K562 (cell line): Measurements from ENCODE around the gene GNG14. TPM values are rescaled to one million over a fixed set of nuclear protein-coding genes. Genes with fewer than 3 reads are reported as not detected.

Experiments used
- BHLHE40 ChIP-seq: IDR thresholded peaks from 2 replicates; pipeline ENCODE4 v1.6.1; 2011; ENCODE audit warnings: low read length, improper control_type of control experiment
- DMBX1 ChIP-seq: fragments of 250-450 bp; sonication (Bioruptor Pico); IDR thresholded peaks from 2 replicates; pipeline ENCODE4 v1.8.0; 2022; ENCODE audit warnings: inconsistent platforms, mild to moderate bottlenecking, moderate library complexity, borderline replicate concordance
- ELF1 ChIP-seq: fragments of 200-800 bp; sonication (Bioruptor generic); IDR thresholded peaks from 2 replicates; pipeline ENCODE4 v1.6.1; 2016; ENCODE audit warnings: missing genetic modification characterization, missing compliant biosample characterization
- FOXJ2 ChIP-seq: fragments of 200-800 bp; sonication (Bioruptor generic); IDR thresholded peaks from 2 replicates; pipeline ENCODE4 v1.6.1; 2016; ENCODE audit warnings: missing genetic modification characterization, missing compliant biosample characterization
- GTF2F1 ChIP-seq: IDR thresholded peaks from 2 replicates; pipeline ENCODE4 v1.6.1; 2011; ENCODE audit warnings: low read depth, low read length, improper control_type of control experiment
- KLF6 ChIP-seq: fragments of 250-450 bp; sonication (Bioruptor Pico); IDR thresholded peaks from 2 replicates; pipeline ENCODE4 v1.4.0; 2020; ENCODE audit warnings: mild to moderate bottlenecking, moderate library complexity, borderline replicate concordance
- L3MBTL2 ChIP-seq: fragments of 450-650 bp; IDR thresholded peaks from 2 replicates; pipeline ENCODE4 v1.6.1; 2016; ENCODE audit warnings: mild to moderate bottlenecking, moderate library complexity
- MECOM ChIP-seq: fragments of 250-450 bp; sonication (Bioruptor Pico); IDR thresholded peaks from 2 replicates; pipeline ENCODE4 v1.8.0; 2022; ENCODE audit warnings: inconsistent platforms
- NR2F6 ChIP-seq: fragments of 450-650 bp; formaldehyde crosslinking; IDR thresholded peaks from 2 replicates; pipeline ENCODE4 v1.4.0; 2020; ENCODE audit warnings: mild to moderate bottlenecking
- PHF8 ChIP-seq: fragments of 200-600 bp; sonication (generic); IDR thresholded peaks from 2 replicates; pipeline ENCODE4 v1.6.1; 2012; ENCODE audit warnings: mixed run types, mild to moderate bottlenecking, inconsistent platforms, low read length, moderate library complexity, borderline replicate concordance
- PML ChIP-seq: IDR thresholded peaks from 2 replicates; pipeline ENCODE4 v1.6.1; 2012; ENCODE audit warnings: low read length, inconsistent platforms
- PRMT5 ChIP-seq: sonication (generic); formaldehyde crosslinking; IDR thresholded peaks from 2 replicates; pipeline ENCODE4 v1.5.0; 2020; ENCODE audit warnings: missing genetic modification reagents
- PRPF4 ChIP-seq: fragments of 200-400 bp; formaldehyde crosslinking; IDR thresholded peaks from one replicate; pipeline ENCODE4 v1.6.1; 2017; ENCODE audit warnings: low read length, low read depth, mild to moderate bottlenecking; ENCODE audit not compliant: insufficient read depth, poor library complexity, severe bottlenecking
- PURB ChIP-seq: sonication (generic); formaldehyde crosslinking; IDR thresholded peaks from 2 replicates; pipeline ENCODE4 v1.9.0; 2021; ENCODE audit warnings: low read depth, mild to moderate bottlenecking, missing genetic modification reagents
- RCOR1 ChIP-seq, 2 experiments: IDR thresholded peaks; 2 replicates each; pipeline ENCODE4 v1.6.1; 2012; ENCODE audit warnings: low read depth in 2 of 2, low read length in 2 of 2, borderline replicate concordance in 1 of 2, improper control_type of control experiment in 1 of 2
- XRCC4 ChIP-seq: IDR thresholded peaks from one replicate; pipeline ENCODE4 v1.6.1; 2011; ENCODE audit not compliant: insufficient read depth, insufficient read length; ENCODE audit errors: extremely low read depth
- ZNF197 ChIP-seq: fragments of 200-800 bp; sonication (Bioruptor generic); IDR thresholded peaks from 2 replicates; pipeline ENCODE4 v1.6.1; 2016; ENCODE audit warnings: low read depth, missing genetic modification characterization, missing compliant biosample characterization
- polyA plus RNA-seq, 8 experiments: library from polyadenylated mRNA; depleted of rRNA in 4 of 8; stranded (reverse) in 5 of 8; unstranded in 3 of 8; fragments of >200 nt; fragmentation: Nextera tagmentation in 2 of 8; fragmentation: Illumina TruSeq in 1 of 8; extraction: Ambion mirVana in 2 of 8; extraction: Trizol in 1 of 8; gene quantifications; 2 replicates each; pipeline versions ENCODE4 v1.2.1 to v1.2.3, GENCODE V29; 2011 to 2014; ENCODE audit warnings: inconsistent platforms in 1 of 8, missing spikeins in 1 of 8
- total RNA-seq, 7 experiments: library from RNA; depleted of rRNA in 6 of 7; stranded (reverse); fragments of >200 nt in 6 of 7; fragmentation: Illumina TruSeq in 2 of 7; extraction: Trizol in 2 of 7; gene quantifications; 2 replicates each; pipeline versions ENCODE4 v1.2.1 to v1.2.3, GENCODE V29; 2011 to 2021; ENCODE audit warnings: low replicate concordance in 1 of 7
- TF ChIP-seq, protein P1 (sequence below): fragments of 450-650 bp; IDR thresholded peaks from 2 replicates; pipeline ENCODE4 v1.6.1; 2016; ENCODE audit warnings: low read depth, mild to moderate bottlenecking, moderate library complexity
- TF ChIP-seq, protein P2 (sequence below): fragments of 250-450 bp; sonication (Bioruptor Pico); IDR thresholded peaks from 2 replicates; pipeline ENCODE4 v1.4.0; 2020
- TF ChIP-seq, protein P3 (sequence below), 2 experiments: fragments of 250-450 bp in 1 of 2; fragments of 450-650 bp in 1 of 2; sonication (Bioruptor Pico) in 1 of 2; IDR thresholded peaks; 2 replicates each; pipeline versions ENCODE4 v1.6.1 to v1.8.0; 2016 to 2021; ENCODE audit warnings: mild to moderate bottlenecking in 2 of 2, moderate library complexity in 2 of 2, missing compliant biosample characterization in 1 of 2, missing genetic modification characterization in 1 of 2

The GNG14 gene
- total and polyA plus RNA-seq, 9 of the 15 experiments (the other 6 are each of a cell fraction or from before 2014, with no cell fraction given), result not detected

DNA sequence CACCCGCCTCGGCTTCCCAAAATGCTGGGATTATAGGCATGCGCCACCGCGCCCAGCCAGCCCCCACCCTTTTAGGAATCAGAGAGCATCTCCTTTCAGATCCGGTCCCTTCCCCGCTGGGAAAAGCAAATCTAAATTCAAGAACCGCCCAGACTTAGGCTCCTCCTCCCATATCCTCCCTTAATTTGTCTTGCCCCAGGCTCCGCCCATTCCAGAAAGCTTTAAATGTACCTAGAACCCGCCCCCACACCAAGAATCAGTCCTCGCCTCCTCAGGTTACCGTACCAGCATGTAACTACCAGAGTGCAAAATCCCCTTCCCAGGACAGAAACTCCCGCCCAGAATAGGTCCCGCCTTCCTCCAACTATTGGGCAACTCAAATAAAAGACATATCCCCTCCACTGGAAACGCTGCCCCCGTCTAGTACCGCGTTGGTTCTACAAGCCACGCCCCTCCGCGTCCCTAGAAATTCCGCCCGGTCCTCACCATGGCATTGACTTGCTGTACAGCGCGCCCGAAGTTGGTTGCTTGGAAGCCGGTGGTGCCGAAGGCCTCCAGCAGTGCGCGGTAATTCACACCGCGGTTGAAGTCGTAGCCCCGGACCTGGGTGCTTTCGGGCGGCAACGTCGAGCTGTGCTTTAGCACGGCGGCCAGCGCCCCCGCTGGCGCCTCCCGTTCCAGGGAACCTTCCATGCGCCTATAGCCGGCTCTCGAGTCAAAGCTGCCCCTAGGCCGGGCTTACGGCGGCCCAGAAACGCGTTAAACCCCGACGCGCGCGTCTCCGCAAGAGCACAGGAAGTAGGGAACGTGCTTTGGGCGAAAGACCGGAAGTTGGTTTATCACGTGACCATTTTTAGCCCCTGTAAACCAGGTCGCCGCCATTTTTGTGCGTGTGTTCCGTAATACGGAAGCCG lies 6.5 kb upstream of the GNG14 start, which contains the start of gene DHPS (continued):
- TF ChIP-seq, protein P1, sequence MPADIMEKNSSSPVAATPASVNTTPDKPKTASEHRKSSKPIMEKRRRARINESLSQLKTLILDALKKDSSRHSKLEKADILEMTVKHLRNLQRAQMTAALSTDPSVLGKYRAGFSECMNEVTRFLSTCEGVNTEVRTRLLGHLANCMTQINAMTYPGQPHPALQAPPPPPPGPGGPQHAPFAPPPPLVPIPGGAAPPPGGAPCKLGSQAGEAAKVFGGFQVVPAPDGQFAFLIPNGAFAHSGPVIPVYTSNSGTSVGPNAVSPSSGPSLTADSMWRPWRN, result no peak
- TF ChIP-seq PRMT5 (CRISPR knock-in tag) (0 out of 2 replicates have a peak, but pooled peaks have one; percentile 12), RCOR1 (IDR thresholded peaks at IDR 0.05; ENCODE audit: borderline replicate concordance in 1 of 2, low read depth in 2 of 2, low read length in 2 of 2) (0 out of 4 replicates have a peak, but pooled peaks of 1 of the 2 experiments have one; percentile 30), PHF8 (peak; percentile 98), PRPF4 (no peak), FOXJ2 (tag) (no peak; the same call in 1 of the 2 replicates), PML (peak; percentile 55), NR2F6 (0 out of 2 replicates have a peak, but pooled peaks have one; percentile 35), KLF6 (CRISPR knock-in tag) (0 out of 2 replicates have a peak, but pooled peaks have one; percentile 29), ZNF197 (CRISPR knock-in tag) (0 out of 2 replicates have a peak, but pooled peaks have one; percentile 68), ELF1 (tag) (peak; percentile 93), DMBX1 (CRISPR knock-in tag) (peak; percentile 27; the same call in 1 of the 2 replicates), BHLHE40 (peak; percentile 85; the same call in 1 of the 2 replicates), XRCC4 (no peak), MECOM (CRISPR knock-in tag) (no peak), L3MBTL2 (peak; percentile 95), GTF2F1 (peak; percentile 44; the same call in 1 of the 2 replicates), PURB (CRISPR knock-in tag) (no peak)
- TF ChIP-seq, protein P2, sequence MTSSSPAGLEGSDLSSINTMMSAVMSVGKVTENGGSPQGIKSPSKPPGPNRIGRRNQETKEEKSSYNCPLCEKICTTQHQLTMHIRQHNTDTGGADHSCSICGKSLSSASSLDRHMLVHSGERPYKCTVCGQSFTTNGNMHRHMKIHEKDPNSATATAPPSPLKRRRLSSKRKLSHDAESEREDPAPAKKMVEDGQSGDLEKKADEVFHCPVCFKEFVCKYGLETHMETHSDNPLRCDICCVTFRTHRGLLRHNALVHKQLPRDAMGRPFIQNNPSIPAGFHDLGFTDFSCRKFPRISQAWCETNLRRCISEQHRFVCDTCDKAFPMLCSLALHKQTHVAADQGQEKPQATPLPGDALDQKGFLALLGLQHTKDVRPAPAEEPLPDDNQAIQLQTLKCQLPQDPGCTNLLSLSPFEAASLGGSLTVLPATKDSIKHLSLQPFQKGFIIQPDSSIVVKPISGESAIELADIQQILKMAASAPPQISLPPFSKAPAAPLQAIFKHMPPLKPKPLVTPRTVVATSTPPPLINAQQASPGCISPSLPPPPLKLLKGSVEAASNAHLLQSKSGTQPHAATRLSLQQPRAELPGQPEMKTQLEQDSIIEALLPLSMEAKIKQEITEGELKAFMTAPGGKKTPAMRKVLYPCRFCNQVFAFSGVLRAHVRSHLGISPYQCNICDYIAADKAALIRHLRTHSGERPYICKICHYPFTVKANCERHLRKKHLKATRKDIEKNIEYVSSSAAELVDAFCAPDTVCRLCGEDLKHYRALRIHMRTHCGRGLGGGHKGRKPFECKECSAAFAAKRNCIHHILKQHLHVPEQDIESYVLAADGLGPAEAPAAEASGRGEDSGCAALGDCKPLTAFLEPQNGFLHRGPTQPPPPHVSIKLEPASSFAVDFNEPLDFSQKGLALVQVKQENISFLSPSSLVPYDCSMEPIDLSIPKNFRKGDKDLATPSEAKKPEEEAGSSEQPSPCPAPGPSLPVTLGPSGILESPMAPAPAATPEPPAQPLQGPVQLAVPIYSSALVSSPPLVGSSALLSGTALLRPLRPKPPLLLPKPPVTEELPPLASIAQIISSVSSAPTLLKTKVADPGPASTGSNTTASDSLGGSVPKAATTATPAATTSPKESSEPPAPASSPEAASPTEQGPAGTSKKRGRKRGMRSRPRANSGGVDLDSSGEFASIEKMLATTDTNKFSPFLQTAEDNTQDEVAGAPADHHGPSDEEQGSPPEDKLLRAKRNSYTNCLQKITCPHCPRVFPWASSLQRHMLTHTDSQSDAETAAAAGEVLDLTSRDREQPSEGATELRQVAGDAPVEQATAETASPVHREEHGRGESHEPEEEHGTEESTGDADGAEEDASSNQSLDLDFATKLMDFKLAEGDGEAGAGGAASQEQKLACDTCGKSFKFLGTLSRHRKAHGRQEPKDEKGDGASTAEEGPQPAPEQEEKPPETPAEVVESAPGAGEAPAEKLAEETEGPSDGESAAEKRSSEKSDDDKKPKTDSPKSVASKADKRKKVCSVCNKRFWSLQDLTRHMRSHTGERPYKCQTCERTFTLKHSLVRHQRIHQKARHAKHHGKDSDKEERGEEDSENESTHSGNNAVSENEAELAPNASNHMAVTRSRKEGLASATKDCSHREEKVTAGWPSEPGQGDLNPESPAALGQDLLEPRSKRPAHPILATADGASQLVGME, result peak; percentile 49; the same call in 1 of the 2 replicates
- TF ChIP-seq, protein P3, sequence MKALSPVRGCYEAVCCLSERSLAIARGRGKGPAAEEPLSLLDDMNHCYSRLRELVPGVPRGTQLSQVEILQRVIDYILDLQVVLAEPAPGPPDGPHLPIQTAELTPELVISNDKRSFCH (CRISPR knock-in tag; IDR thresholded peaks at IDR 0.05), result no peak
- TF ChIP-seq, protein P3 (tag; IDR thresholded peaks at IDR 0.05), result 0 out of 2 replicates have a peak, but pooled peaks have one; percentile 51
